GM19395 (cell line): ENCODE measurements around the gene GNAO1.

Experiments used
- ATAC-seq: cut with Tn5 transposase; IDR thresholded peaks from one replicate; pipeline ENCODE4 v1.9.1; 2021; ENCODE audit warnings: mild to moderate bottlenecking, moderate library complexity; ENCODE audit not compliant: unreplicated experiment

Gene GNAO1

GRCh38 chr16:56344518-56345405 is 153.5 kb downstream of the GNAO1 start:
- no peak for ATAC-seq

- ATAC-seq = no peak
Observed at GRCh38 chr16:56345406-56346050, 154.2 kb downstream of the GNAO1 start.

GRCh38 chr16:56346131-56346890 is 155.0 kb downstream of the GNAO1 start:
- no peak for ATAC-seq

GRCh38 chr16:56347166-56347565 is 155.9 kb downstream of the GNAO1 start:
- no peak for ATAC-seq

GRCh38 chr16:56347670-56348069 is 156.4 kb downstream of the GNAO1 start:
- ATAC-seq = no peak

GRCh38 chr16:56348168-56349085 is 157.1 kb downstream of the GNAO1 start:
- ATAC-seq = no peak

GRCh38 chr16:56349086-56349415 is 157.8 kb downstream of the GNAO1 start:
- ATAC-seq = no peak

GRCh38 chr16:56349711-56350161 is 158.4 kb downstream of the GNAO1 start:
- no peak for ATAC-seq

GRCh38 chr16:56350491-56351405 is 159.5 kb downstream of the GNAO1 start:
- ATAC-seq = no peak

- no peak for ATAC-seq
Observed at GRCh38 chr16:56351481-56351880, 160.2 kb downstream of the GNAO1 start.

GRCh38 chr16:56352351-56353053 is 161.2 kb downstream of the GNAO1 start:
- ATAC-seq = no peak

GRCh38 chr16:56353054-56353921 is 162.0 kb downstream of the GNAO1 start:
- ATAC-seq = no peak

GRCh38 chr16:56354016-56354415 is 162.7 kb downstream of the GNAO1 start:
- ATAC-seq = no peak

GRCh38 chr16:56354746-56355145 is 163.5 kb downstream of the GNAO1 start:
- no peak for ATAC-seq

- ATAC-seq = no peak
Observed at GRCh38 chr16:56355221-56355620, 163.9 kb downstream of the GNAO1 start.

GRCh38 chr16:56355786-56356275 is 164.5 kb downstream of the GNAO1 start:
- no peak for ATAC-seq
